GM12878 (cell line): ENCODE measurements around the gene NXPH2. TPM values are rescaled to one million over a fixed set of nuclear protein-coding genes. Genes with fewer than 3 reads are reported as not detected.

Experiments
- ATAC-seq: fragments of 200-7000 bp; cut with Tn5 transposase; 3 replicates; pipeline ENCODE4 v1.9.1; 2020; ENCODE audit warnings: mild to moderate bottlenecking, moderate library complexity
- BruUV-seq: library from RNA; stranded (reverse); fragments of 400-500 nt; replicated peaks from 2 replicates; lab custom pipeline; 2021; lab: Mats Ljungman, UMichigan
- CTCF ChIA-PET: fragments of 300-600 bp; sonication (Branson Sonifier 250); formaldehyde crosslinking; extraction: SDS; loops from one replicate; lab custom pipeline; 2021; ENCODE audit warnings: inconsistent platforms; lab: Yijun Ruan, JAX
- POLR2A ChIA-PET: fragments of 350-600 bp; formaldehyde crosslinking; extraction: SDS; loops from one replicate; lab custom pipeline; 2021; ENCODE audit warnings: inconsistent platforms; lab: Charles Lee
- RAD21 ChIA-PET: fragments of 300-600 bp; sonication (Branson Sonifier 250); formaldehyde crosslinking; loops from one replicate; lab custom pipeline; 2023; ENCODE audit warnings: antibody characterized with exemption; ENCODE audit not compliant: unreplicated experiment; lab: Charles Lee
- SMC1A ChIA-PET: fragments of 300-600 bp; sonication (Branson Sonifier 250); formaldehyde crosslinking; loops from one replicate; lab custom pipeline; 2023; ENCODE audit not compliant: unreplicated experiment, uncharacterized antibody; lab: Charles Lee
- DNase-seq: peaks from one replicate; pipeline ENCODE4 v3.0.0-alpha.2; 2011; ENCODE audit warnings: low read depth, low spot score
- FAIRE-seq: peaks from 3 replicates; lab custom pipeline; 2011; peaks lifted over from hg19 to GRCh38; lab: Jason Lieb, UNC
- H2AFZ ChIP-seq: 2 replicates; pipeline ENCODE4 v1.6.0; 2011; ENCODE audit warnings: low read depth, low read length, control low read depth; ENCODE audit not compliant: control insufficient read depth
- H3K27ac ChIP-seq: 2 replicates; pipeline ENCODE4 v1.5.1; 2011; ENCODE audit warnings: control low read depth; ENCODE audit not compliant: control insufficient read depth, insufficient read depth
- H3K27me3 ChIP-seq, 2 experiments: replicated peaks in 1 of 2; 2 replicates each; pipeline versions ENCODE4 v1.6.0 to v1.6.1; 2011; ENCODE audit warnings: low read length in 1 of 2; ENCODE audit not compliant: control insufficient read depth in 2 of 2, insufficient read depth in 2 of 2
- H3K36me3 ChIP-seq, 2 experiments: 2 replicates each; pipeline ENCODE4 v1.5.1; 2011; ENCODE audit warnings: low read length in 1 of 2; ENCODE audit not compliant: control insufficient read depth in 2 of 2, insufficient read depth in 2 of 2
- H3K4me1 ChIP-seq: 2 replicates; pipeline ENCODE4 v1.6.1; 2011; ENCODE audit warnings: mild to moderate bottlenecking, low read length, moderate library complexity, mixed read lengths; ENCODE audit not compliant: control insufficient read depth, insufficient read depth
- H3K4me2 ChIP-seq: 2 replicates; pipeline ENCODE4 v1.6.0; 2011; ENCODE audit warnings: control low read depth; ENCODE audit not compliant: control insufficient read depth, insufficient read depth
- H3K4me3 ChIP-seq: fragments of 200-600 bp; sonication (generic); 2 replicates; pipeline ENCODE4 v1.5.1; 2016
- H3K79me2 ChIP-seq: 2 replicates; pipeline ENCODE4 v1.6.0; 2011; ENCODE audit warnings: low read length; ENCODE audit not compliant: control insufficient read depth, insufficient read depth
- H3K9ac ChIP-seq: 2 replicates; pipeline ENCODE4 v1.8.0; 2011; ENCODE audit warnings: low read length, control low read depth, mixed read lengths; ENCODE audit not compliant: control insufficient read depth, insufficient read depth
- H3K9me3 ChIP-seq: replicated peaks from 3 replicates; pipeline ENCODE4 v1.5.1; 2011; ENCODE audit warnings: mild to moderate bottlenecking, low read length; ENCODE audit not compliant: control insufficient read depth, insufficient read depth
- H4K20me1 ChIP-seq: 2 replicates; pipeline ENCODE4 v1.6.0; 2011; ENCODE audit not compliant: control insufficient read depth, insufficient read depth
- BCL11A ChIP-seq: IDR thresholded peaks from 2 replicates; pipeline ENCODE4 v1.6.1; 2011; ENCODE audit warnings: low read depth, low read length
- GABPA ChIP-seq: IDR thresholded peaks from 2 replicates; pipeline ENCODE4 v1.6.1; 2014; ENCODE audit warnings: antibody characterized with exemption, low read depth, mild to moderate bottlenecking, inconsistent platforms
- GATAD2B ChIP-seq: fragments of 450-650 bp; conservative IDR thresholded peaks from 2 replicates; pipeline ENCODE4 v1.6.1; 2017; ENCODE audit warnings: low read depth, mild to moderate bottlenecking, moderate library complexity
- POLR2AphosphoS2 ChIP-seq: IDR thresholded peaks from 2 replicates; pipeline ENCODE4 v1.6.1; 2011; ENCODE audit warnings: low read depth, mild to moderate bottlenecking, low read length, improper control_type of control experiment, moderate library complexity
- SREBF1 ChIP-seq: IDR thresholded peaks from 2 replicates; pipeline ENCODE4 v1.6.1; 2012; ENCODE audit warnings: mild to moderate bottlenecking, low read length
- TCF12 ChIP-seq: IDR thresholded peaks from 2 replicates; pipeline ENCODE4 v1.6.1; 2011; ENCODE audit warnings: low read depth, mild to moderate bottlenecking, low read length
- in situ Hi-C: fragments of 300-500 bp; cut with MboI; formaldehyde crosslinking; loops from 9 replicates; pipeline ENCODE4 v1.14.3; 2018; ENCODE audit warnings: mixed read lengths
- intact Hi-C: fragments of 100-400 bp; cut with micrococcal nuclease; formaldehyde crosslinking; loops from one replicate; pipeline ENCODE4 v1.14.2; 2022; ENCODE audit not compliant: unreplicated experiment
- polyA plus RNA-seq, 11 experiments: library from polyadenylated mRNA; depleted of rRNA in 4 of 11; unstranded in 6 of 11; stranded (reverse) in 5 of 11; fragments of >200 nt; fragmentation: Nextera tagmentation in 4 of 11; fragmentation: Illumina TruSeq in 1 of 11; extraction: Ambion mirVana in 4 of 11; extraction: Trizol in 1 of 11; gene quantifications; 1 replicate in 1 of 11; 2 replicates in 10 of 11; pipeline versions ENCODE4 v1.2.1 to v1.2.3, GENCODE V29; 2011 to 2016; ENCODE audit warnings: inconsistent platforms in 2 of 11, missing spikeins in 2 of 11, low read depth in 1 of 11
- total RNA-seq, 4 experiments: library from RNA; depleted of rRNA in 3 of 4; stranded (reverse); fragments of >200 nt in 3 of 4; fragmentation: Illumina TruSeq in 1 of 4; extraction: Trizol in 1 of 4; gene quantifications; 2 replicates each; pipeline versions ENCODE4 v1.2.1 to v1.2.3, GENCODE V29; 2013 to 2021
- TF ChIP-seq, protein P1 (sequence below): fragments of 150-350 bp; IDR thresholded peaks from 2 replicates; pipeline ENCODE4 v1.6.1; 2014; ENCODE audit warnings: mild to moderate bottlenecking, low read depth, low read length
- TF ChIP-seq, protein P2 (sequence below): fragments of 450-650 bp; IDR thresholded peaks from 2 replicates; pipeline ENCODE4 v1.6.1; 2016; ENCODE audit warnings: mild to moderate bottlenecking

NXPH2 gene
- total and polyA plus RNA-seq, 10 of the 15 experiments (the other 5 are each of a cell fraction or from before 2014, with no cell fraction given): not detected

DNA sequence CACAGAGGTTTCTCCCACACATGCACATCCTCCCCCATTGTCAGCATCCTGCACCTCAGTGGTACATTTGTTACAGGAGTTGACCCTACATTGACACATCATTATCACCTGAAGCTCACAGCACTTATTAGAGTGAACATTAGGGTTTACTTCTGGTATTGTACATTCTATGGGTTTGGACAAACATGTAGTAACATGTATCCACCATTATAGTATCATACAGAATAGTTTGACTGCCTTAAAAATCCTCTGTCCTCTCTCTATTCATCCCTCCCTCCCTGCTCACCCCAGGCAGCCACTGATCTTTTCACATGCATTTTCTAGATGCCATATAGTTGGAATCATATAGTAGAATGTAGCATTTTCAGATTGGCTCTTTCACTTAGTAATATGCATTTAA lies 53.5 kb downstream of the NXPH2 start:
- no peak for ATAC-seq
- TF ChIP-seq, protein P1, sequence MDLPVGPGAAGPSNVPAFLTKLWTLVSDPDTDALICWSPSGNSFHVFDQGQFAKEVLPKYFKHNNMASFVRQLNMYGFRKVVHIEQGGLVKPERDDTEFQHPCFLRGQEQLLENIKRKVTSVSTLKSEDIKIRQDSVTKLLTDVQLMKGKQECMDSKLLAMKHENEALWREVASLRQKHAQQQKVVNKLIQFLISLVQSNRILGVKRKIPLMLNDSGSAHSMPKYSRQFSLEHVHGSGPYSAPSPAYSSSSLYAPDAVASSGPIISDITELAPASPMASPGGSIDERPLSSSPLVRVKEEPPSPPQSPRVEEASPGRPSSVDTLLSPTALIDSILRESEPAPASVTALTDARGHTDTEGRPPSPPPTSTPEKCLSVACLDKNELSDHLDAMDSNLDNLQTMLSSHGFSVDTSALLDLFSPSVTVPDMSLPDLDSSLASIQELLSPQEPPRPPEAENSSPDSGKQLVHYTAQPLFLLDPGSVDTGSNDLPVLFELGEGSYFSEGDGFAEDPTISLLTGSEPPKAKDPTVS: no peak
- TF ChIP-seq SREBF1 (no peak), TCF12 (no peak), BCL11A (no peak), GABPA (no peak), POLR2AphosphoS2 (no peak), GATAD2B (no peak)
- TF ChIP-seq, protein P2, sequence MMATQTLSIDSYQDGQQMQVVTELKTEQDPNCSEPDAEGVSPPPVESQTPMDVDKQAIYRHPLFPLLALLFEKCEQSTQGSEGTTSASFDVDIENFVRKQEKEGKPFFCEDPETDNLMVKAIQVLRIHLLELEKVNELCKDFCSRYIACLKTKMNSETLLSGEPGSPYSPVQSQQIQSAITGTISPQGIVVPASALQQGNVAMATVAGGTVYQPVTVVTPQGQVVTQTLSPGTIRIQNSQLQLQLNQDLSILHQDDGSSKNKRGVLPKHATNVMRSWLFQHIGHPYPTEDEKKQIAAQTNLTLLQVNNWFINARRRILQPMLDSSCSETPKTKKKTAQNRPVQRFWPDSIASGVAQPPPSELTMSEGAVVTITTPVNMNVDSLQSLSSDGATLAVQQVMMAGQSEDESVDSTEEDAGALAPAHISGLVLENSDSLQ: no peak
- TF ChIP-seq, all 136 proteins: peak for 0
- H3K36me3 ChIP-seq: no peaks in the 10 kb centered on the region
- no peak for DNase-seq
- in situ Hi-C loops: no loop called here
- H3K4me1 ChIP-seq: no peaks in the 10 kb centered on the region
- no peak overlapping the region for H3K27ac ChIP-seq
- intact Hi-C loops: no loop called here
- no TSS peak for BruUV-seq
- H4K20me1 ChIP-seq: no peaks in the 10 kb centered on the region
- ChIA-PET SMC1A (no interaction called here), CTCF (no interaction called here), POLR2A (no interaction called here), RAD21 (no interaction called here)
- no peaks in the 10 kb centered on the region; the same call in 2 of the 3 replicates for H3K9me3 ChIP-seq
- no peaks in the 10 kb centered on the region for H3K79me2 ChIP-seq
- no peak for FAIRE-seq
- no peak overlapping the region for H3K4me3 ChIP-seq
- no peaks in the 10 kb centered on the region; a peak in 2 of 4 replicates for H3K27me3 ChIP-seq
- H2AFZ ChIP-seq: no peak overlapping the region
- H3K9ac ChIP-seq: no peak overlapping the region
- H3K4me2 ChIP-seq: no peak overlapping the region
